Neural progenitor cell (in vitro differentiated cells): Measurements from ENCODE around the gene HRC. TPM values are rescaled to one million over a fixed set of nuclear protein-coding genes. Genes with fewer than 3 reads are reported as not detected.

Experiments used
- DNase-seq: peaks from one replicate; pipeline ENCODE4 v3.0.0-alpha.2; 2016; ENCODE audit warnings: low spot score
- H2AFZ ChIP-seq: fragments of 200-600 bp; sonication (generic); replicated peaks from 2 replicates; pipeline ENCODE4 v1.6.1; 2016; ENCODE audit warnings: antibody characterized with exemption
- H3F3A ChIP-seq: fragments of 200-600 bp; sonication (generic); 2 replicates; pipeline ENCODE4 v1.6.1; 2016; ENCODE audit warnings: antibody characterized with exemption, low read depth
- H3K27ac ChIP-seq: fragments of 200-600 bp; sonication (generic); 2 replicates; pipeline ENCODE4 v1.5.1; 2016; ENCODE audit warnings: mild to moderate bottlenecking
- H3K27me3 ChIP-seq: fragments of 200-600 bp; sonication (generic); 2 replicates; pipeline ENCODE4 v1.6.1; 2016; ENCODE audit warnings: mild to moderate bottlenecking, moderate library complexity
- H3K36me3 ChIP-seq: fragments of 200-600 bp; sonication (generic); 2 replicates; pipeline ENCODE4 v1.5.1; 2016
- H3K4me1 ChIP-seq: fragments of 200-600 bp; sonication (generic); 2 replicates; pipeline ENCODE4 v1.6.1; 2016; ENCODE audit warnings: mixed run types
- H3K4me2 ChIP-seq: fragments of 200-600 bp; sonication (generic); 2 replicates; pipeline ENCODE4 v1.6.1; 2016
- H3K4me3 ChIP-seq: fragments of 200-600 bp; sonication (generic); 2 replicates; pipeline ENCODE4 v1.5.1; 2016
- H3K79me2 ChIP-seq: fragments of 200-600 bp; sonication (generic); 2 replicates; pipeline ENCODE4 v1.6.1; 2016; ENCODE audit warnings: low read depth
- H3K9ac ChIP-seq: fragments of 200-600 bp; sonication (generic); 2 replicates; pipeline ENCODE4 v1.6.1; 2016
- H3K9me3 ChIP-seq: fragments of 200-600 bp; sonication (generic); 2 replicates; pipeline ENCODE4 v1.5.1; 2016; ENCODE audit warnings: low read depth
- H4K20me1 ChIP-seq: fragments of 200-600 bp; sonication (generic); 2 replicates; pipeline ENCODE4 v1.6.1; 2016; ENCODE audit warnings: low read depth
- H3K27ac Mint-ChIP-seq: 3 replicates; pipeline ENCODE4 v1.8.0; 2021; ENCODE audit warnings: mixed read lengths
- H3K27me3 Mint-ChIP-seq: 2 replicates; pipeline ENCODE4 v1.8.0; 2022; ENCODE audit warnings: low read depth, mild to moderate bottlenecking, inconsistent platforms, moderate library complexity, mixed read lengths; ENCODE audit not compliant: insufficient read depth
- H3K36me3 Mint-ChIP-seq: 3 replicates; pipeline ENCODE4 v1.8.0; 2021; ENCODE audit warnings: mixed read lengths
- H3K4me1 Mint-ChIP-seq: 3 replicates; pipeline ENCODE4 v1.8.0; 2021; ENCODE audit warnings: mixed read lengths
- H3K4me3 Mint-ChIP-seq: 3 replicates; pipeline ENCODE4 v1.8.0; 2021; ENCODE audit warnings: mild to moderate bottlenecking, moderate library complexity, mixed read lengths
- H3K9me3 Mint-ChIP-seq: 3 replicates; pipeline ENCODE4 v1.8.0; 2020; ENCODE audit warnings: mixed read lengths
- CTCF ChIP-seq: fragments of 200-600 bp; sonication (generic); IDR thresholded peaks from 2 replicates; pipeline ENCODE4 v1.5.1; 2017; ENCODE audit warnings: antibody characterized with exemption, mild to moderate bottlenecking
- EZH2 ChIP-seq: fragments of 200-600 bp; sonication (generic); IDR thresholded peaks from 2 replicates; pipeline ENCODE4 v1.6.1; 2017; ENCODE audit warnings: antibody characterized with exemption, mild to moderate bottlenecking, moderate library complexity
- EZH2phosphoT487 ChIP-seq: fragments of 200-600 bp; sonication (generic); IDR thresholded peaks from 2 replicates; pipeline ENCODE4 v1.6.1; 2017; ENCODE audit warnings: antibody characterized with exemption
- total RNA-seq: library from RNA; depleted of rRNA; stranded (reverse); fragments of >200 nt; gene quantifications from 2 replicates; pipeline ENCODE4 v1.2.3, GENCODE V29; 2015; ENCODE audit warnings: low replicate concordance

HRC gene
- total RNA-seq, 1 donor from 2014 or later, result not detected

- Histone ChIP-seq H3K4me1 (no peaks in the 10 kb centered on the region), H4K20me1 (no peaks in the 10 kb centered on the region), H3K4me2 (no peak overlapping the region), H2AFZ (no peak overlapping the region), H3K9ac (no peak overlapping the region), H3K27ac (no peak overlapping the region), H3K36me3 (no peaks in the 10 kb centered on the region), H3K79me2 (no peaks in the 10 kb centered on the region), H3K9me3 (no peaks in the 10 kb centered on the region), H3K27me3 (peaks cover 9% of the 10 kb centered on the region), H3F3A (peaks cover 4% of the 10 kb centered on the region), H3K4me3 (no peak overlapping the region)
- H3K36me3 Mint-ChIP-seq, result no peaks in the 10 kb centered on the region
- H3K27ac Mint-ChIP-seq, result no peak overlapping the region
- H3K4me1 Mint-ChIP-seq, result peaks cover 18% of the 10 kb centered on the region
- H3K27me3 Mint-ChIP-seq, result peaks cover 9% of the 10 kb centered on the region
- TF ChIP-seq EZH2phosphoT487, result no peak
- no peak for TF ChIP-seq CTCF
- TF ChIP-seq EZH2, result no peak
- no peak for DNase-seq
- H3K9me3 Mint-ChIP-seq, result no peaks in the 10 kb centered on the region
- no peak overlapping the region for H3K4me3 Mint-ChIP-seq
Observed at GRCh38 chr19:49161987-49162386, 6.8 kb upstream of the HRC start.

- H3K4me3 ChIP-seq, result no peak overlapping the region
- peaks cover 3% of the 10 kb centered on the region for H3K4me1 ChIP-seq
- no peaks in the 10 kb centered on the region for H3K9me3 Mint-ChIP-seq
- peaks cover 4% of the 10 kb centered on the region for H3K27me3 Mint-ChIP-seq
- H3K9ac ChIP-seq, result no peak overlapping the region
- peak overlapping the region; percentile 4 for H3K27ac Mint-ChIP-seq
- H3K36me3 Mint-ChIP-seq, result no peaks in the 10 kb centered on the region
- H3K4me1 Mint-ChIP-seq, result peaks cover 24% of the 10 kb centered on the region
- H2AFZ ChIP-seq, result no peak overlapping the region
- H3K9me3 ChIP-seq, result no peaks in the 10 kb centered on the region
- no peak overlapping the region for H3K4me2 ChIP-seq
- H3K27ac ChIP-seq, result no peak overlapping the region
- H3K4me3 Mint-ChIP-seq, result no peak overlapping the region
- peaks cover 1% of the 10 kb centered on the region for H4K20me1 ChIP-seq
- H3K27me3 ChIP-seq, result peaks cover 14% of the 10 kb centered on the region
- no peaks in the 10 kb centered on the region for H3K79me2 ChIP-seq
- no peaks in the 10 kb centered on the region for H3K36me3 ChIP-seq
- TF ChIP-seq CTCF, result no peak
- TF ChIP-seq EZH2phosphoT487, result no peak
- TF ChIP-seq EZH2, result no peak
- H3F3A ChIP-seq, result peaks cover 4% of the 10 kb centered on the region
- DNase-seq, result no peak
Observed at GRCh38 chr19:49160450-49161189, 5.4 kb upstream of the HRC start.

DNA sequence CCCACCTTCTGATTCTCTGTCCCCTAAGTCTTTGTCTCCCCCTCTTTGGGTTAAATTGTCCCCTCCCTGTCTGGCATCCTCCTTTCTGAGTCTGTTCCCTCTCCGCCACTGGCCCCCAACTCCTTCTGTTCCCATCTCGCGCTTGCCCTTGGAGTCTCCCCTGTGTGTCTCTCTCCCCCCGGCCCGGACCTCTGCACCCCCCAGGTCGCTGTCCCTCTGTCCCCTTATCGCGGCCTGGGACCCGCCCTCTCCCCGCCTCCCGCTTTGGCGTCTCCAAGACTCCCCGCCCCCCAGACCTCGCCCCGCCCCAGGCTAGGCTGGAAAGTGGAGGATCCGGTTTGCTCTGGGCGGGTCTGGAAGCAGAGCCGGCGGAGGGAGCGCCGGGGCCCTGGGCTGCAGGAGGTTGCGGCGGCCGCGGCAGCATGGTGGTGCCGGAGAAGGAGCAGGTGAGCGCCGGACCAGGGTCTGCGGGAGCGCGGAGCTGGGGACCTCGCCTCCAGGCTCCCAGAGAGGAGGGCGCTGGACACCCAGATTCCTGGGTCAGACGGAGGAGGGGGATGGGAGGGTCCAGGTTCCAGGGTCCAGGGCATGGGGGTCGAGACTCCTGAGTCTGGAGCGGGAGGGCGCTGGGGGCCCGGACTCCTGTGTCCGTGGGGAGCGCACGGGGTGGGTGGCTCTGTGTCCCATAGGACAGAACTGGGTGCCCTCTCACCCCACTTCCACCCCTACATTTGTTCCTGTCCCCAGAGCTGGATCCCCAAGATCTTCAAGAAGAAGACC lies 2.4 kb upstream of the HRC start, which contains the start of gene TRPM4:
Gene TRPM4 (plus strand): TSS at position 348 of the 780 bp plus-strand sequence. CDS start 75 bp downstream, at position 423.
- DNase-seq, result peak; percentile 96
- H2AFZ ChIP-seq, result peak within 1 kb of the TSS; percentile 29
- H4K20me1 ChIP-seq, result peaks cover 4% of the 10 kb centered on the region
- H3K79me2 ChIP-seq, result no peaks in the 10 kb centered on the region
- Mint-ChIP-seq H3K4me3 (peak within 1 kb of the TSS; percentile 82), H3K27ac (peak within 1 kb of the TSS; percentile 72), H3K4me1 (peaks cover 26% of the 10 kb centered on the region), H3K9me3 (no peaks in the 10 kb centered on the region), H3K36me3 (peaks cover 6% of the 10 kb centered on the region), H3K27me3 (peaks cover 10% of the 10 kb centered on the region)
- H3K27ac ChIP-seq, result no peak within 1 kb of the TSS
- no peak for TF ChIP-seq CTCF
- no peak for TF ChIP-seq EZH2phosphoT487
- TF ChIP-seq EZH2, result no peak
- peak within 1 kb of the TSS; percentile 25 for H3K9ac ChIP-seq
- H3K4me3 ChIP-seq, result peak within 1 kb of the TSS; percentile 53
- no peaks in the 10 kb centered on the region for H3K36me3 ChIP-seq
- no peaks in the 10 kb centered on the region for H3K9me3 ChIP-seq
- peaks cover 4% of the 10 kb centered on the region for H3F3A ChIP-seq
- peaks cover 8% of the 10 kb centered on the region for H3K4me1 ChIP-seq
- H3K27me3 ChIP-seq, result peaks cover 31% of the 10 kb centered on the region
- H3K4me2 ChIP-seq, result peak within 1 kb of the TSS; percentile 71
